RWPE2 (cell line): Measurements from ENCODE around the gene NLRC5.
"Not testable (repeated sequence)": the region's sequence is repeated elsewhere in the genome, so short reads cannot be mapped to it uniquely, and the experiment has no call there.

Experiments used
- ATAC-seq: fragments of 200-7000 bp; cut with Tn5 transposase; 3 replicates; pipeline ENCODE4 v1.9.1; 2021; ENCODE audit warnings: low read depth
- DNase-seq: peaks from one replicate; pipeline ENCODE4 v3.0.0-alpha.2; 2020; ENCODE audit warnings: low spot score
- H3K27ac ChIP-seq: fragments of 450-650 bp; 2 replicates; pipeline ENCODE4 v1.5.1; 2017; ENCODE audit warnings: mild to moderate bottlenecking; ENCODE audit not compliant: poor library complexity, severe bottlenecking
- H3K27me3 ChIP-seq: fragments of 250-450 bp; sonication (Bioruptor Pico); 2 replicates; pipeline ENCODE4 v1.5.1; 2021; ENCODE audit warnings: mild to moderate bottlenecking, moderate library complexity; ENCODE audit not compliant: insufficient read depth, poor library complexity, severe bottlenecking
- H3K36me3 ChIP-seq: fragments of 250-450 bp; sonication (Bioruptor Pico); 2 replicates; pipeline ENCODE4 v1.5.1; 2020; ENCODE audit warnings: low read depth, mild to moderate bottlenecking, moderate library complexity
- H3K4me1 ChIP-seq: fragments of 250-450 bp; sonication (Bioruptor Pico); 2 replicates; pipeline ENCODE4 v1.5.1; 2021; ENCODE audit warnings: mild to moderate bottlenecking, moderate library complexity; ENCODE audit not compliant: insufficient read depth, poor library complexity, severe bottlenecking
- H3K4me3 ChIP-seq: fragments of 250-450 bp; sonication (Bioruptor Pico); 2 replicates; pipeline ENCODE4 v1.5.1; 2021; ENCODE audit warnings: mild to moderate bottlenecking, moderate library complexity; ENCODE audit not compliant: severe bottlenecking
- H3K9me3 ChIP-seq: fragments of 250-450 bp; sonication (Bioruptor Pico); 2 replicates; pipeline ENCODE4 v1.5.1; 2021; ENCODE audit warnings: mild to moderate bottlenecking, moderate library complexity; ENCODE audit not compliant: severe bottlenecking
- CTCF ChIP-seq: fragments of 450-650 bp; IDR thresholded peaks from one replicate; pipeline ENCODE4 v1.5.1; 2017; ENCODE audit warnings: mild to moderate bottlenecking, moderate library complexity; ENCODE audit not compliant: poor library complexity, severe bottlenecking

The NLRC5 gene

DNA sequence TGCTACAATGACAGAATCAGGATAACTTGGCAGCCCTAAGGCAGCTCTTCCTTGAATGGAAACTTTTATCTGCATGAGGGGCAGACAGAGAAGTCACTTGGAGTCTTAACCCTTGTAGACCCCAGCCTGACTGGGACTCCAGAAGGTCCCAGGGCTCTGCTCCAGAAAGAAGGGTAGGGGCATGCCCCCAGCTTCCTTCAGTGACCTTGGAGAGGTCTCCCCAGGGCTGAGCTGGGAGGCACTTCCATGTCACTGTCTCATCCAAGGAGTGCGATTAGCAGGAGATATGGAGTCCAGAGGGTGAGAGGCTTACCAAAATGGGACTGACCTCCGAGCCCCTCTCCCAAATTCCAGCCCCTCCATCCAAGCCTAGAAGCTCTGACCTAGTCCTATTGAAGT is 3.4 kb upstream of the NLRC5 start:
- Histone ChIP-seq H3K27me3 (no peaks in the 10 kb centered on the region), H3K9me3 (no peaks in the 10 kb centered on the region), H3K4me3 (no peak overlapping the region), H3K27ac (peak overlapping the region; percentile 10), H3K36me3 (no peaks in the 10 kb centered on the region), H3K4me1 (peaks cover 11% of the 10 kb centered on the region)
- ATAC-seq (no peak), DNase-seq (no peak)
- TF ChIP-seq CTCF: no peak

GRCh38 chr16:56986361-56986760 is 3.0 kb upstream of the NLRC5 start:
- H3K4me3 ChIP-seq: no peak overlapping the region
- no peaks in the 10 kb centered on the region for H3K36me3 ChIP-seq
- TF ChIP-seq CTCF: no peak
- no peaks in the 10 kb centered on the region for H3K9me3 ChIP-seq
- H3K4me1 ChIP-seq: peaks cover 11% of the 10 kb centered on the region
- H3K27ac ChIP-seq: peak overlapping the region; percentile 10
- DNase-seq (no peak), ATAC-seq (no peak)
- no peaks in the 10 kb centered on the region for H3K27me3 ChIP-seq

GRCh38 chr16:56986908-56987307 is 2.4 kb upstream of the NLRC5 start:
- not testable (repeated sequence) for H3K27ac ChIP-seq, ATAC-seq, H3K27me3 ChIP-seq, DNase-seq, H3K4me3 ChIP-seq, H3K36me3 ChIP-seq, H3K9me3 ChIP-seq
- H3K4me1 ChIP-seq: peaks cover 11% of the 10 kb centered on the region

GRCh38 chr16:56987692-56988091 is 1.7 kb upstream of the NLRC5 start:
- H3K36me3 ChIP-seq: no peaks in the 10 kb centered on the region
- no peak for TF ChIP-seq CTCF
- H3K27ac ChIP-seq: no peak overlapping the region
- no peaks in the 10 kb centered on the region for H3K9me3 ChIP-seq
- peaks cover 11% of the 10 kb centered on the region for H3K4me1 ChIP-seq
- DNase-seq (no peak), ATAC-seq (no peak)
- H3K27me3 ChIP-seq: no peaks in the 10 kb centered on the region
- no peak overlapping the region for H3K4me3 ChIP-seq

- Histone ChIP-seq H3K4me1 (peaks cover 11% of the 10 kb centered on the region), H3K27me3 (no peaks in the 10 kb centered on the region), H3K36me3 (no peaks in the 10 kb centered on the region), H3K27ac (no peak overlapping the region), H3K9me3 (no peaks in the 10 kb centered on the region), H3K4me3 (no peak overlapping the region)
- no peak for DNase-seq
- ATAC-seq: no peak
- TF ChIP-seq CTCF: no peak
These were observed 1.0 kb upstream of the NLRC5 start for GRCh38 chr16:56988161-56988947.
